Measurements from ENCODE around the gene HIF1A.
"Not testable (repeated sequence)": the region's sequence is repeated elsewhere in the genome, so short reads cannot be mapped to it uniquely, and the experiment has no call there.

The HIF1A gene

GRCh38 chr14:61694830-61695694 is at the start of gene HIF1A:
Gene HIF1A (plus strand): TSS chr14:61695513. CDS start chr14:61695805, 292 bp downstream.
- no peak for FAIRE-seq

DNA sequence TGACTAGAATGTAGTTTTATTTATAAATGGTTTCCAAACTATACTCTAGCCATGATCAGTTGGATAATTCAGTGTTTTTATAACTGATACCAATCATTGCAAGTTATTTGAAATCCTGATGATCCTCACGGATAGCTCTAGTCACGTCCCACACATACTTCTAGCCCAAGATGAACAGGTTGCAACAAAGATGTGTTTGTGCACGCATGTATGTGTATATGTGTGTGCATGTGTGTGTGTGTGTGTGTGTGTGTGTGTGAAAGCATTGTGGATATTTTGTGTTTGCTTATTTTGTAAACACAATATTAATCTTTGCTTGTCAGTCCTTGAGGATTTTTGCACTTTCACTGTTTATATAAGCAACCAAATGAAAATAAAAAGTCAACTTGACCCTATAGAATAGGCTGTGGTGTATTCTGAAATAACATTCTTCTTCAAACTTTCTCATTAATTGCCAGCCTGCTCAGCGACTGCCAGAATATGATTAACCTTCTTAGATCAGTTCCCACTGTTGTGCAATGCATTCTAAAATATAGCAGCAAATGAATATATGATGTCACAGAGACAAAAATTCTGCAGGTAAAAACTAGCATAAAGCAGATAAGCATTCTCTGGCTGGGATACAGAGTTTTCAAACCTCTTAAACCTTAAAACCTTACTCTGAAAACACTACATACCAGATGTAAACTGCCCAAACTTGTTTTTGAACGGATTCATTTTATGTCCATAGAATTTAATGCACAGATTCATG is 48.8 kb upstream of the HIF1A start:
- no peak for FAIRE-seq

DNA sequence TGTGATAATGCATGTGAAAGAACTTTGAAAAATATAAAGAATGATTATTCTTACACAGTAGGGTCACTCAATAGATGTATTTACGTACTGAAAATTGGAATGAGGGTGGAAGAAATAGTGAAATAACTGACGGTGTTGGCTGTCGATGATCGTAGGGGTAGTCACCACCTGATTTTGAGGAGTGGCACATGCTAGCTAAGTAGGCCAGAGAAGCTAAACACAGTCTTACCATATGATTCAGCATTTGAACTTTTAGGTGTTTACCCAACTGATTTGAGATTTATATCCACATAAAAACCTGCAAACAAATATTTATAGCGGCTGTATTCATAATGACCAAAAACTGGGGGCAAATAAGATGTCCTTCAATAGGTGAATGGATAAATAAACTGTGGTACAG is 47.6 kb upstream of the HIF1A start:
- no peak for FAIRE-seq

- FAIRE-seq = no peak
Observed at GRCh38 chr14:61648377-61648776, 46.9 kb upstream of the HIF1A start.

GRCh38 chr14:61649283-61649682 is 46.0 kb upstream of the HIF1A start:
- FAIRE-seq = no peak

DNA sequence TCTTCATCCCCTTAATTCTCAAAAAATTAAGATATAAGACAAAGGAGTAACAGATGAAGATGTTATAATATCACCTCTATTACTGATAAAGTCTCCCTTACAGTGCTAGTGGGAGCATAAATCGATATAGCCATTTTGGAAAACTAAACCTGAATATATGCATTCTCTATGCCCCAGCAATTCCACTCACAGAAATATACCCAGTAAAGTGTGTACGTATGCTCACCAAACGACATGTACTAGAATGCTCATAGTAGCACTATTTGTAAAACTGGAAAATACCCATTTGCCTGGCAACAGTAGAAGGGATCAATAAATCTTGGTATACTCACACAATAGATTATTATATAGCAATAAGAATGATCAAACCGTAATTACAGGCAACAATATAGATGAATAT is 44.0 kb upstream of the HIF1A start:
- FAIRE-seq = no peak

DNA sequence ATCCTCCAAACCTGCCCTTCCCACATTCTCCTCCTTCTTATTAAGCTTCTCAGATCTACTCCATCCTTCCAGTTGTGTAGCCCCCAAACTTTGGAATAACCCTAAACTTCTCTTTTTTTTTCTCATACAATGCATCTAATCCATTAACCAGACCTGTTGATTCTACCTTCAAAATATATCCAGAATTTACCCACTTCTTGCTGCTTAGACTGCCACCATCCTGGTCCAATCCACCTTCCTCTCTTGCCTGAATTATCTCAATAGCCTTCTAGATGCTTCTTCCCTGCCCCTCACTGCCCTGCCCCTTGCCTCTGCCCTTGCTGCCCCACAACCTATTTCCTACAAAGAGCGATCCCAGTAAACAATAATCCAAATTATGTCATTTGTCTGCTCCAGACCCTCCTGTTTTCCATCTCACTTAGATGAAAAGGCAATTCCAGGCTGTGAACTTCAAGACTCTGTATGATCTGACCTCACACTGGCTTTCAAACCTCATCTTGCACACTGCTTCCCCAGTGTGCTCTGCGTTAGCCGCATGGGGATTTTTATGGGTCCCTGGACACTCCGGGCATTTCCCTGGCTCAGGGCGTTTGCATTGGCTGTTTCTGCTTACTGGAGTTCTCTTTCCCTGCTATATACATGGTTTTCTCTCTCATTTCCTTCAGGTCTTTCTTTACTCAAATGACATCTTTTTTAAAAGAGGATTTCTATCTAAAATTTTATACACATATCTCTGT is 42.6 kb upstream of the HIF1A start:
- FAIRE-seq = no peak

DNA sequence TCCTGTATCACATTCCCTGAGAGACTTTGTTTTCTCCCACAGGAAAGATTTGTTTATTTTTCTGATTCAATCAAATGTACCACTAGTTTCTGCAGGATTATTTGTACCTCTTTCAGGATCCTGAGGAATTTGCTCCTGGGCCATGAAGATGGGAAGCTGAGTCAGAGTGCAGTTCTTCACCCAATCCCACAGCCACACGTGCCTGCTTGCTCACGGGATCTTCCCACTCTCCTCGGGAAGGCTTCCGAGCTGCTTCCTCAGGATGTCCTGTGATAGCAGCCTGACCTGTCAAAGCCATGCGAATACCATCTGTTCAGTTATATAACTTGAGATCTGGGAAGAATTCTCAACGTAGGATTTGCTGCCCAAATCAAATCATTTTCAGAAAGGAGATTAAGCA is 41.8 kb upstream of the HIF1A start:
- no peak for FAIRE-seq

- FAIRE-seq = no peak
Observed at GRCh38 chr14:61654026-61654425, 41.3 kb upstream of the HIF1A start.

GRCh38 chr14:61655777-61656176 is 39.5 kb upstream of the HIF1A start:
- no peak for FAIRE-seq

DNA sequence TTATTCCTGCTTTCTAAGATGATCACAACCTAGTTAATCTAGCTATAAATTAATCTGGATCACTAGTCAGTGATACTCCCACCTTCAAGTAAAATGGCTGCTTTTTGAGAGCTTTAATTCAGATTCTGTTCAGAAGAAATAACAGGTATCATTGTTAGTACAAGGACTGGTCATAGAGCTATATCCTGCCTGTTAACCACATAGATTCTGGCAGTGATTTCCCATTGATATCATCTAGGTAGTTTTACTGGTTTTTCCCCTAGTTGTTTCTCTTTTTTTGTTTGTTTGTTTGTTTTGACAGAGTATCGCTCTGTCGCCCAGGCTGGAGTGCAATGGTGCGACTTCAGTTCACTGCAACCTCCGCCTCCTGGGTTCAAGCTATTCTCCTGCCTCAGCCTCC is 39.0 kb upstream of the HIF1A start:
- no peak for FAIRE-seq

- FAIRE-seq = not testable (repeated sequence)
Observed at GRCh38 chr14:61658111-61658510, 37.2 kb upstream of the HIF1A start.

DNA sequence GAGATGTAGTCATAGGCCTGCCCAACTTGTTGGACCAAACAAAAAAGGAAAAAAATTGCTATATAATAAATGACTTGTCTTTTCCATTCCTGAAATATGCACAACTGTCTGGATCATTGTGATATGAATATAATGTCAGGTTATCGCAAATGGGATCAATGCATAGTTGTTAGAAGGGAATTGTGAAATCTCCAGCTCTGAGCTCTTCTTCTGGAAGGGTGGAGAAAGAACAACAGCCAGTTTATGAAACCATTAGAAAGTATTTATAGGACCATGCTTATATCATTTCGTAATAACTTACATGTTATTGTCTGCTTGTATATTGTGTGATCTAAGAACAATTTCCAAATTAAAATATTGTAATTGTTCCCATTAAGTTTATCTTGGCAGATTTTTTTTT is 35.7 kb upstream of the HIF1A start:
- FAIRE-seq = no peak

DNA sequence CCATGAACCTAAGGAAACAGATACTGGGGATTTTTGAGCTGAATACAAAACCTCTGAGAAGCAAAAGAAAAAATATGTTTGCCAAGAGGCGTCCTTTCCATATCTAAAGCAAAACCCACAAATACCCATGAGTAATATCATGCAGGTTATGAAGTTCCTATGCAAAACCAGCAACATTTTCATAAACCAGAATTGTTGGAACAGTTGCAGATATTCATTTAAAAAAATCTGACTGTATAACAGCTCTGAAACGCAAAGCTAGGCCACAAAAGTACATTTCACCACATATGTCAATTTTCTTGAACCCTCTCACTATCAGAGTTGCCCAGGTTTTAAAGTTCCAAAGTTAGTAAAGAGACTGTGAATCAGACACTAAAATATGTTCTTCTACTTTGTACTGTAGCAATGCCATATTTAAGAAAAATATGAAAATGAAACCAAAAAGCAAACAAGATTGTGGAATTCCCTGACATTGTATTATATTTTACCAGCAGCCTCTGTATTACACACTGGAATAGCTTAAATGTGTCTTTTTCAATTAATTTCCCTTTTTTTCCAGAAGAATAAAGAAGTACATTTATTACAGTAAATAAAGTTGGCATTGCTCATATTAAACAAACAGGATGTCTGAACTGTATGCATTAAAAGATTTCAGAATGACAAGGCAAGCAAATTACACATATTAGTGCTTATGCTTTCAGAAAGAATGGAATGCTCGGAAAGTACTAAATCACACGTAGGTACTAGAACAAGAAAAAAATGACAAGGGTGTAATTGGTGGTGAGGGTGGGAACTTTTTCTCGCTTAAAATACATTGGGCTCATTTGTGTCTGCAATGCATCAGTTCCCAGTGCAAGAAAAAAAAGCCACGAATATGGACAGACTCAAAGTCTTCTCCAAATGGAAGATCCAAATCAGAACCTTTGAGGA is 33.6 kb upstream of the HIF1A start:
- FAIRE-seq = no peak

DNA sequence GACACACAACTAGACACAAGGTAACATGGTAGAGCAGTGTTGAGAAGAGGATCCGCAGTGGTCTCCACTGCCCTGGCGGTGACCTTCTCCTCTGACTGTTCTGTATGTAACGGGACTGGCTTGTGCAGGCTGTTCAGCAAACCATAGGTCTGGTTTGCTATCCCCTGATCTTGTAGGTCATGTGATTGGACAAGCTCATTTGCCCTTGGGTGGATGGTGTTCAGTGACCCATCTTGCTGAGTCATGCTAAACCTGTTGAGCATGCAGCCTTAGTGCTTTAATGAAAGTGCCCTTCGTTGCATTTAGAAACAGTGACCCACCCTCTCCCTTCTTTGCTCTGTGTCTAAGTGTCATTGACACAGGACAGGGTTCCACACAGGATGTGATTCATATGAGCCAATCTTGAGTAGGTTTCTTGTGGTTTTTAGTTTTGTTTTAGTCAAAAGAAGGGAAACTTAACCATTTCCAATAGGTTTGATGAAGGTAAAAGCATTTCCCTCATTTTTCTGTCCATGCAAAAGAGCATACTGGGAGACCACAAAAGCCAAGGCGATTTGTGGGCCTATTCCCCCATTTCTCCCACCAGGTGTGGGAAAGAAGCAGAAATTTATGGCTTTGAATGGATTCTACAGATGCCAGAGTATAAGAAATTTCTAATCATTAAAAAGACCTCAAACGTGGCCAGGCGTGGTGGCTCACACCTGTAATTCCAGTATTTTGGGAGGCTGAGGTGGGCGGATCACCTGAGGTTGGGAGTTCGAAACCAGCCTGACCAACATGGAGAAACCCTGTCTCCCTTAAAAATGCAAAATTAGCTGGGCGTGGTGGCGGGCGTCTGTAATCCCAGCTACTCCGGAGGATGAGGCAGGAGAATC is 32.6 kb upstream of the HIF1A start:
- no peak for FAIRE-seq

DNA sequence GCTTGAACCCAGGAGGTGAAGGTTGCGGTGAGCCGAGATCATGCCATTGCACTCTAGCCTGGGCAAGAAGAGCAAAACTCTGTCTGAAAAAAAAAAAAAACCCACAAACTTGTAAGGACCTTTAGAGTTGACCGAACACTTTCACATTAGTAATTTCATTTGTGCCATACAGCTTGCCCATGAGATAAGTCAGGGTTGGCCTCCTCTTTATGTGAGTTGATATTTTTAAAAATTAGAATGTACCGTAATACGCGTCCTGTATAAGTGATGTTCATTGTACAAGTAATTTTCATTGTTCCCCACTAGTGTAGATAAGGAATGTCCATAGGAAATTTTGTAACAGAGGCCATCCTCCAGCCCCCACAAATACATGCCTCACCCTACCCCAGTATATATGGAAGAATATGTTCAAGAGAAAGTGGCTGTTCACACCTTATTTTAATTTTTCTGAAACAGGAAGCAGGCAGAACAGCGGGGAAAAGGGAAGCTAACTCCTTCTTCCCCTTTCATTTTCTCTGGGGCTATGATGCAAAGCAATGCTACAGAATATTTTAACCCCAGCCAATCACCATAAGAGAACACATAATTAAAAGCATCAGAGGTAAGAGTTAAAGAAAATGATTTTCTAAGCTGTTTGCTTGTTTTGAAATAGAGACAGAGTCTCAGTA is 31.9 kb upstream of the HIF1A start:
- no peak for FAIRE-seq

GRCh38 chr14:61668282-61668681 is 27.0 kb upstream of the HIF1A start:
- no peak for FAIRE-seq

- no peak for FAIRE-seq
Observed at GRCh38 chr14:61670576-61670975, 24.7 kb upstream of the HIF1A start.

DNA sequence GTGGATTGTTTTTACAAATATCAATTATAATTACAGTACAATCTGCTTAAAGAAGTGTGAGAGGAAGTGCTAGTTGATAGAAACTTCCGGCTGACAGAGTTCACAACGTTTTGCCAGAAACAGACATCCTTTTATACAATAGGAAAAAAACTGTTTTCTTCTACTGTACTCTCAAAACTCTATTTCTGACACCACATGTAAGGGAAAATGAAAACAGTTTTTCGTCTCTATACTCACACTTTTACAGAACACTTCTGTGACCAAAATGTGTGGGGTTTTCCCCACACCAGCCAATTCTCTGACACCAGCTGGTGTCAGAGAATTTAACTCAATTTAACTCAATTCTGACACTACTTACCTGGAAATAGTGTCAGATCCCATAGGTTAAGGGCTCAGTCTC is 24.2 kb upstream of the HIF1A start:
- no peak for FAIRE-seq

DNA sequence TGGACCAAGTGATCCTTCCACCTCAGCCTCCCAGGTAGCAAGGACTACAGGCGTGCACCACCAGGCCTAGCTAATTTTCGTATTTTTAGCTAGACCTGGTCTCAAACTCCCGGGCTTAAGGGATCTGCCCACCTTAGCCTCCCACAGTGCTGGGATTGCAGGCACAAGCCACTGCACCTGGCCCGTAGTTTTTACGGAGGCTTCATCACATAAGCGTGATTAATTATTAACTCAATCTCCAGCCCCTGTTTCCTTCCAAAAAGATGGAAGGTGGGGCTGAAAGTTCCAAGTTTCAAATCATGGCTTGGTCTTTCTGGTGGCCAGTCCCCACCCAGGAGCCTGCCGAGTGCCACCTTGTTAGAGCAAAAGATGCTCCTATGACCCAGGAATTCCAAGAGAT is 22.5 kb upstream of the HIF1A start:
- FAIRE-seq = no peak

GRCh38 chr14:61673305-61673704 is 22.0 kb upstream of the HIF1A start:
- FAIRE-seq = no peak
